Ovary (tissue), 1 donor: Measurements from ENCODE around the gene NEBL.

ENCODE experiments used
- EP300 ChIP-seq: sonication (generic); formaldehyde crosslinking; IDR thresholded peaks from one replicate; pipeline ENCODE4 v1.6.1; 2017; ENCODE audit warnings: antibody characterized with exemption
- POLR2A ChIP-seq: fragments of 450-650 bp; IDR thresholded peaks from one replicate; pipeline ENCODE4 v1.6.1; 2017; ENCODE audit warnings: antibody characterized with exemption, mild to moderate bottlenecking, moderate library complexity

GRCh38 chr10:20897146-20897825 is at the start of gene NEBL:
- TF ChIP-seq EP300 (no peak), POLR2A (no peak)
